Ovary (tissue), 3 donors: ENCODE results near the gene BBLN.

ENCODE experiments used
- EP300 ChIP-seq: sonication (generic); formaldehyde crosslinking; IDR thresholded peaks from one replicate; pipeline ENCODE4 v1.6.1; 2017; ENCODE audit warnings: antibody characterized with exemption
- POLR2A ChIP-seq: fragments of 450-650 bp; IDR thresholded peaks from one replicate; pipeline ENCODE4 v1.6.1; 2017; ENCODE audit warnings: antibody characterized with exemption, mild to moderate bottlenecking, moderate library complexity
- TF ChIP-seq, protein P1 (sequence below), 3 donors: fragments of 450-650 bp in 2 of 3; fragments of 200-600 bp in 1 of 3; IDR thresholded peaks; one replicate each; pipeline versions ENCODE4 v1.5.1 to v1.8.0; 2016 to 2022; ENCODE audit warnings: antibody characterized with exemption in 3 of 3, mild to moderate bottlenecking in 1 of 3
- donor health status: DM: no; HTN: no; CAD: no.

- TF ChIP-seq, protein P1, sequence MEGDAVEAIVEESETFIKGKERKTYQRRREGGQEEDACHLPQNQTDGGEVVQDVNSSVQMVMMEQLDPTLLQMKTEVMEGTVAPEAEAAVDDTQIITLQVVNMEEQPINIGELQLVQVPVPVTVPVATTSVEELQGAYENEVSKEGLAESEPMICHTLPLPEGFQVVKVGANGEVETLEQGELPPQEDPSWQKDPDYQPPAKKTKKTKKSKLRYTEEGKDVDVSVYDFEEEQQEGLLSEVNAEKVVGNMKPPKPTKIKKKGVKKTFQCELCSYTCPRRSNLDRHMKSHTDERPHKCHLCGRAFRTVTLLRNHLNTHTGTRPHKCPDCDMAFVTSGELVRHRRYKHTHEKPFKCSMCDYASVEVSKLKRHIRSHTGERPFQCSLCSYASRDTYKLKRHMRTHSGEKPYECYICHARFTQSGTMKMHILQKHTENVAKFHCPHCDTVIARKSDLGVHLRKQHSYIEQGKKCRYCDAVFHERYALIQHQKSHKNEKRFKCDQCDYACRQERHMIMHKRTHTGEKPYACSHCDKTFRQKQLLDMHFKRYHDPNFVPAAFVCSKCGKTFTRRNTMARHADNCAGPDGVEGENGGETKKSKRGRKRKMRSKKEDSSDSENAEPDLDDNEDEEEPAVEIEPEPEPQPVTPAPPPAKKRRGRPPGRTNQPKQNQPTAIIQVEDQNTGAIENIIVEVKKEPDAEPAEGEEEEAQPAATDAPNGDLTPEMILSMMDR (IDR thresholded peaks at IDR 0.05): no peak
- no peak for TF ChIP-seq POLR2A
- TF ChIP-seq EP300: no peak
These were observed 15.1 kb downstream of the BBLN start for GRCh38 chr9:128175102-128175563.
